NOMO-1 (cell line): ENCODE measurements around the gene MYL5.
A peak's percentile ranks its signal among the peaks of the same experiment; 100 is the strongest.
"Not testable (repeated sequence)": the region's sequence is repeated elsewhere in the genome, so short reads cannot be mapped to it uniquely, and the experiment has no call there.

Experiments
- DNase-seq, 2 experiments: peaks; one replicate each; lab custom pipeline; 2025; ENCODE audit not compliant: unreplicated experiment in 2 of 2; lab: John Stamatoyannopoulos, UW

MYL5 gene

GRCh38 chr4:669806-670559 lies 4.4 kb upstream of the MYL5 start:
- DNase-seq, result not testable (repeated sequence)

- DNase-seq, result no peak
Measured at GRCh38 chr4:671769-672168, 2.6 kb upstream of the MYL5 start.

DNA sequence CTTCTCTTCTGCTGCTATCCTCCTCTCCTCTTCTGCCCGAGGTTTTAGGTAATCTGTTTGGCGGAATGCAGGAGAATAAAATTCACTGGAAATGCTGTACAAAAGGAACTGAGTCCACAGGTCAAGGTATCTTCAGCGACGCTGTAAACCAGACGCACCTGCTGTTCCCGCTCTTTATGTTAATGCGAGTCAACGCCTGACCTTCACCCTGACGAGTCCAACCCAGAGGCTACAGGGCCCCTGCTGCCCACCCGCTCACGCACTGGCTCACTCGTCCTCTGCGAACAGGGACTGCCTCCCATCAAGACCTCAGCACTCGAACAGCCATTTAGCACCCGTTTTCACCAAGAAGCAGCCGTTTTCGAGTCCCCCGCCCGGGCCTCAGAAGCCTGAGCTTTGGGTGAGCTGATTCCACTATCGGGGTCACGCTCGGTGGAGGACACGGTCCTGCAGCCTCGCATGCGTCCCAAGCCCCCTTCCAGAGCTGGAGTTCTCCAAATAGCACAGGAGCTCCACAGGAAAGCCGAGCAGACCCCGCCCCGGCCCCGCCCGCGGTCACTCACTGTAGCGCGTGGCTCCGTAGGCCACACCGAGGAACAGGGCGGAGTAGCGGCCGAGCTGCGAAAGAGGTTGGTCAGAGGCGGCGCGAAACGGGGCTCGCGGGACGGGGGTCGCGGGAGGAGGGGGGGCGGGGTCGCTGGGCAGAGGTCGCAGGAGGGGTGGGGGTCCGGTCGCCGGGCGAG lies 822 bp upstream of the MYL5 start:
- no peak for DNase-seq

GRCh38 chr4:675036-675882 lies 917 bp downstream of the MYL5 start:
- DNase-seq, result peak in 1 of 2 experiments; percentile 62

DNA sequence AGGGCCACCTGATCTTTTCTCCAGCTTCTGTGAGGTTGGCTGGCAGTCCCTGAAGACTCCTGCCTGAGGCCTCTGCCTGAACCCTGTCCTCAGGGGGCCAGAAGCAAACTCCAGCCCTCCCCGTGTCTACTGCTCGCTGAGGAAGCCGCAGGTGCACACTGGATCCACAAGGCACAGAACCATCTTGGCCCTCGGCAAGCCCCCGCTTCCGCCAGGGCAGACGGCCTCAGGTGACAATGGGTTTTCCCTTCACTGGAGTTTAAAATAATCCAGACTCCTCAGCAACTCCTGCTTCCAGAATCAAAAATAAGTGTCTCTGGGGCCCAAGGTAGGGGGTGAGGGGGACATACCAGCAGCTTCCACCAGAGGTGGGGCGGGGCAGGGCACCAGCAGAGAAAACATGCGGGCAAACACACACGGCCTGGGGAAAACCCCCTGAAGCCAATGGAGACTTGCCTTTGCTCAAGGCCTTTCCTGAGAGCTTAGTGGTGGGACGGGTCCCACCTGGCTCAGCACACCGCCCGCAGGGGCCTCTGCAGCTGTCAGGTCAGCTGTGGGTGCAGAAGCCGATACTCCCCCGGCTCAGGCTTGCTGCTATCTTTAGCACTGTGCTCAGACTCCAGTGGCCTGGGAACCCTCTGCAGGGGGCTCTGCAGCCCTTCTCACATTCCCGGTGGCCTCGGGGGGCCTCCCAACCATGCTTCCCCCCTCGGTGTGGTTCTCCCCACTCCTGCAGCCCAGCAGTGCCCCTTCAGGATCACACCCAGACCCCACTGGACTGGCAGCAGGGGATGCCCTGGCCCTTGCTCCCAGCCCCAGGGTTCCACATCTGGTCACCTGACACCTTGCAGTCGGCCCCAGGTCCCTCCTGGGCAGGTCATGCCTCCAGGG lies 1.9 kb downstream of the MYL5 start:
- no peak for DNase-seq

DNA sequence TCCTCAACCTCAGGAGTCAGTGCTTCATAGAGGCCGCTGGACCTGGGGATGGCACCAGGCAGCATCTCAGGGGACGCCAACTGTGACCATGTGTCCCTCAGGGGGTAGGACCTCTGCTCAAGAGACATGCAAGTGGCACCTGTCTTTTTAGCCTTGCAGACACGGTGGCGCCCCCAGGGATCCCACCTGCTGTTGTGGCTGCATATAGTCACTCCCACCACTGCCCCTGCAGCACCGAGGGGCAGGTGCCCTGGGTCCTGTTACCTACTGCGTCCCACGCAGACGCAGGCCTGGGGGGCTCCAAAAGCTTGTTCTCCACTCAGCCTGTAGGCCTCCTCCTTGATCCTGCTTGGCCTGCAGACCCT lies 2.5 kb downstream of the MYL5 start:
- DNase-seq, result no peak

- no peak for DNase-seq
Measured at GRCh38 chr4:677431-678293, 3.3 kb downstream of the MYL5 start.

GRCh38 chr4:678331-679103 lies 4.2 kb downstream of the MYL5 start:
- no peak for DNase-seq

DNA sequence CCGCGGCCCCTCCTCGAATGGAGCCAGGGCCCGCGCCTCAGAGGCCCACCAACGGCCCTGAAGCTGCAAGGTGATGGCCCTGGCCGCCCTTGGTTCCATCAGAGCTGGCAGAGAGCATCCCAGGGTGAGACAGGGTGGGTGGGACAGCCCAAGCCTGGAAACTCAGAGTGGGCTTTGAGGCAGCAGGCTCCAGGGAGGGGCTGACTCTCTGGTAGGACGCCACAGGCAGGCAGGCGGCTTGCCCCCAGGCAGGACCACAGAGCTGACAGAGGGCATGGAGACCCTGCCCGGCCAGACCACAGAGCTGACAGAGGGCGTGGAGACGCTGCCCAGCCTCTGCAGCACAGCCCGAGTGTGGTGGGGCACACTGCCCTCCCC lies 4.8 kb downstream of the MYL5 start:
- DNase-seq, result no peak

GRCh38 chr4:679629-680028 lies 5.3 kb downstream of the MYL5 start:
- DNase-seq, result no peak

DNA sequence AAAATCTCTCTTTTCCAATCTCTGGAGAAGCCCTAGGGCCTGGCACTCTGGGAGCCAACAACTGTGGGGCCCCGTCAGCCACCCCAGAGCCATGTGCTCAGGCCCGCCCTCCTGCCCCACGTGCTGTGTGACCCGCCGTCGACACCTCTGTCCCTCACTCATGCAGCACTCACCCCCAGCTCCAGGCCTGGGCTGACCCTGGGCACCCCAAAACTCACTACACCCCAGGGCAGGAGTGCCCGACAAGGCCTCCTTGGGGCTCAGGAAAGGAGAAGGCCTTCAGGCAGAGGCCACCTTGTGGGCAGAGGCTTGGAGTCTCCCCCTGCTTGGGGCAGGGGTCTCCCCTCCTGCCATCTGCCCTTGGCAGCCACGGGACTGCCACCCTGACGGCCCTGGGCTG lies 5.7 kb downstream of the MYL5 start:
- no peak for DNase-seq

- no peak for DNase-seq
Measured at GRCh38 chr4:680551-680927, 6.2 kb downstream of the MYL5 start.

- no peak for DNase-seq
Measured at GRCh38 chr4:680928-681645, 6.7 kb downstream of the MYL5 start.

DNA sequence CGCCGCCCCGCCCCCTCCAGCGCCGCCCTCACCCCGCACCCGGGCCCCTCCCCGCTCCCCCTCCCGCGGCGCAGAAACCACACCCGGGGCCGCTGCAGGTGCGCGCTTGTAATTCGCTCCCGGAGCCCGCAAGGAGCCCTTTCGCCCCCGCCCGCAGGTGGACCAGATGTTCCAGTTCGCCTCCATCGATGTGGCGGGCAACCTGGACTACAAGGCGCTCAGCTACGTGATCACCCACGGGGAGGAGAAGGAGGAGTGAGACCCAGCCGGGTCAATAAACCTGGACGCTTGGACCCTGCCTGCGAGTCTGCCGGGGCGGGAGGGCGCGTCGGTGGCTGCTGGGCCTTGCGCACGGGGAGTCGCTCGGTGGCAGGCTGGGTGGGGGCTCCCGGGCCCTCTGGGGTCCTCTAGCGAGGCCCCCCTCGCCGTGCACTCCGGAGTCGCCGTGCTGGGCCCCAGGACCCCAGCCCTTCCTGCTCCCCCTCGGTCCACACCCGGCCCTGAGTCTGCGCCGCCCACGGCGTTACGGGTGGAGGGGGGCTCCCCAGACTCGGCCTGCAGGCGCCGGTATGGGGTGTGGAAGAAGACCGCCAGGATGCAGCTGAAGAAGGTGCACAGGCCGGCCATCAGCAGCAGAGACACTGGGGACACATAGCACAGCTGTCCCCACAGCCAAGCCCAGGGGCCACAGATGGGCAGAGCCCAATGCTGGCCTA lies 7.6 kb downstream of the MYL5 start:
- DNase-seq, result no peak

DNA sequence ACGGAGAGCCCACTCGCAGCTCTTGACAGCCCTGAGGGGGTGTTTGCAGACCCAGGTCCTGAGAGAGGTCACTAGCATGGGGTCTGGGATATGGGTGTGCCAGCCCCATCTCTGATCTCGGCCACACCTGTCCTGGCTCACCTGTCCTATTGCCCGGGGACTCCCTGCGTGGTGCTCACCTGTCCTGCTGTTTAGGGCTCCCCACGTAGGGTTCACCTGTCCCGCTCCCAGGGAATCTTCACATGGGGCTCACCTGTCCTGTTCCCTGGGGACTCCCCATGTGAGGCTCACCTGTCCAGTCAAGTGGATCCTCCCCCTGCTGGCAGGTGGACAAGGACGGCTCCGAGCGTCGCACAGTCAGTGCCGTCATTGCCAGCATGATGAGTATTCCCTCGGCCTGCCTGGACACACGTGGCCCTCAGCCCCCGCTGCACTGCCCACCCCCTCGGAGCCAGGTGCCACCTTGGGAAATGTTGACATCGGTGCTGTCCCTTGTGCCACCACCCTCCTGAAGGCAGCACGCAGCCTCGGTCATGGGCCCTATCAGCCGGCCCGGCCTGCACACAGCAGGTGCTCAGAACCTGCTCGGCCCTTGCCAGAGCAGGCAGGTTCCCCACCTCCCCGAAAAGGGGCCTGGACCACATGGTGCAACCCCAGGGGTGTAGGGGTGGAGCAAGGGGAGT lies 8.3 kb downstream of the MYL5 start:
- no peak for DNase-seq

- no peak for DNase-seq
Measured at GRCh38 chr4:683247-683897, 9.0 kb downstream of the MYL5 start.
